Right cardiac atrium (tissue), 5 donors: ENCODE data around the gene TNFRSF8. TPM values are rescaled to one million over a fixed set of nuclear protein-coding genes. Genes with fewer than 3 reads are reported as not detected.

ENCODE experiments used
- ATAC-seq, 2 donors: fragments of 200-7000 bp; cut with Tn5 transposase; one replicate each; pipeline versions ENCODE4 v1.8.0 to v1.9.1; 2020; ENCODE audit warnings: moderate library complexity in 2 of 2, mild to moderate bottlenecking in 1 of 2
- DNase-seq, 3 donors: peaks; one replicate each; pipeline ENCODE4 v3.0.0-alpha.2; 2020
- H3K27ac ChIP-seq: one replicate; pipeline ENCODE4 v1.5.1; 2013; ENCODE audit warnings: mild to moderate bottlenecking, low read length, control low read depth, moderate library complexity
- H3K27me3 ChIP-seq: one replicate; pipeline ENCODE4 v1.6.1; 2013; ENCODE audit not compliant: control insufficient read depth, insufficient read depth
- H3K4me1 ChIP-seq: one replicate; pipeline ENCODE4 v1.6.1; 2013; ENCODE audit warnings: low read length; ENCODE audit not compliant: control insufficient read depth, insufficient read depth
- H3K4me3 ChIP-seq: one replicate; pipeline ENCODE4 v1.5.1; 2013; ENCODE audit warnings: low read length, control low read depth
- H3K9me3 ChIP-seq: one replicate; pipeline ENCODE4 v1.6.1; 2013; ENCODE audit warnings: low read length; ENCODE audit not compliant: control insufficient read depth
- WGBS: extraction: QIAGEN DNeasy Blood & Tissue Kit; methylation state at CpG from one replicate; pipeline ENCODE4 v1.1.7; 2013; 5-methylcytosine and 5-hydroxymethylcytosine counted together
- intact Hi-C, 4 donors: fragments of 100-400 bp; cut with DNase I; formaldehyde crosslinking; loops; one replicate each; pipeline versions ENCODE4 v1.11.0 to v1.14.0; 2022 to 2023
- polyA plus RNA-seq: library from polyadenylated mRNA; stranded (reverse); fragments of 200-250 nt; gene quantifications from one replicate; pipeline ENCODE4 v1.2.3, GENCODE V29; 2013
- total RNA-seq, 4 donors: library from RNA; stranded (reverse); fragmentation: NEBNext Ultra II Directional; extraction: Animal tissue kit (Norgen Biotek cat#: 25700); gene quantifications; one replicate each; pipeline ENCODE4 v1.2.1, GENCODE V29; 2021
- donor health status: healthy with polysubstance abuse.
- donor health status: DM: no; HTN: yes; CAD: no.
- donor health status: DM: no; HTN: no; CAD: no.
- donor health status: DM: no; HTN: yes; CAD: no; lungs with severe emphysema.
- donor health status: DM: yes; HTN: yes; CAD: no.

TNFRSF8 gene
- total and polyA plus RNA-seq, 5 donors: 1.5 to 4.3 (median 2.6) TPM

- whole genome bisulfite sequencing: 87% methylated on average over 7 of the region's 7 CpGs
- Histone ChIP-seq H3K4me1 (peaks cover 18% of the 10 kb centered on the region), H3K4me3 (no peak overlapping the region), H3K27ac (no peak overlapping the region), H3K27me3 (no peaks in the 10 kb centered on the region), H3K9me3 (no peaks in the 10 kb centered on the region)
- DNase-seq (peak in 1 of 3 donors; percentile 12), ATAC-seq (no peak)
- intact Hi-C loops: no loop called here
These were observed 89.2 kb downstream of the TNFRSF8 start for GRCh38 chr1:12152113-12152891.

- peak; percentile 78 to 83 for ATAC-seq
- peak; percentile 67 to 83 (median 77) for DNase-seq
- H3K4me1 ChIP-seq: peaks cover 14% of the 10 kb centered on the region
- H3K27me3 ChIP-seq: no peaks in the 10 kb centered on the region
- H3K27ac ChIP-seq: peak overlapping the region; percentile 86
- H3K9me3 ChIP-seq: no peaks in the 10 kb centered on the region
- intact Hi-C loops: no loop called here
- 56% methylated on average over 13 of the region's 13 CpGs for WGBS
- H3K4me3 ChIP-seq: no peak overlapping the region
These were observed 90.2 kb downstream of the TNFRSF8 start for GRCh38 chr1:12153181-12153785.

GRCh38 chr1:12155328-12155727, 92.2 kb downstream of the TNFRSF8 start:
- ATAC-seq: no peak
- Histone ChIP-seq H3K27ac (no peak overlapping the region), H3K4me1 (peaks cover 10% of the 10 kb centered on the region), H3K9me3 (no peaks in the 10 kb centered on the region), H3K27me3 (no peaks in the 10 kb centered on the region), H3K4me3 (no peak overlapping the region)
- no peak for DNase-seq
- intact Hi-C loops: no loop called here
- 97% methylated on average over 2 of the region's 2 CpGs for WGBS

GRCh38 chr1:12157366-12158231, 94.5 kb downstream of the TNFRSF8 start:
- H3K4me3 ChIP-seq: no peak overlapping the region
- H3K9me3 ChIP-seq: no peaks in the 10 kb centered on the region
- H3K4me1 ChIP-seq: peaks cover 16% of the 10 kb centered on the region
- ATAC-seq: no peak
- intact Hi-C loops: no loop called here
- no peak overlapping the region for H3K27ac ChIP-seq
- 67% methylated on average over 10 of the region's 10 CpGs for whole genome bisulfite sequencing
- H3K27me3 ChIP-seq: no peaks in the 10 kb centered on the region
- DNase-seq: peak in 2 of 3 donors; percentile 36 to 38

- WGBS: 72% methylated on average over 22 of the region's 22 CpGs
These were observed 95.4 kb downstream of the TNFRSF8 start for GRCh38 chr1:12158357-12159092.

GRCh38 chr1:12159816-12160215, 96.7 kb downstream of the TNFRSF8 start:
- intact Hi-C loops: no loop called here
- 87% methylated on average over 7 of the region's 7 CpGs for WGBS
- DNase-seq (peak in 2 of 3 donors; percentile 30 to 50), ATAC-seq (no peak)
- no peaks in the 10 kb centered on the region for H3K9me3 ChIP-seq
- peaks cover 15% of the 10 kb centered on the region for H3K4me1 ChIP-seq
- no peak overlapping the region for H3K4me3 ChIP-seq
- H3K27ac ChIP-seq: no peak overlapping the region
- H3K27me3 ChIP-seq: no peaks in the 10 kb centered on the region

More at GRCh38 chr1:12158357-12159092, 95.4 kb downstream of the TNFRSF8 start:
- H3K27ac ChIP-seq: no peak overlapping the region
- no peaks in the 10 kb centered on the region for H3K9me3 ChIP-seq
- intact Hi-C loops: no loop called here
- ATAC-seq (no peak), DNase-seq (peak in 2 of 3 donors; percentile 35 to 38)
- peaks cover 16% of the 10 kb centered on the region for H3K4me1 ChIP-seq
- H3K4me3 ChIP-seq: no peak overlapping the region
- no peaks in the 10 kb centered on the region for H3K27me3 ChIP-seq

GRCh38 chr1:12161324-12161661, 98.2 kb downstream of the TNFRSF8 start:
- 76% methylated on average over 2 of the region's 2 CpGs for WGBS
- peaks cover 15% of the 10 kb centered on the region for H3K4me1 ChIP-seq
- peak in 1 of 2 donors; percentile 3 for ATAC-seq

GRCh38 chr1:12161662-12162458, 98.8 kb downstream of the TNFRSF8 start:
- no peaks in the 10 kb centered on the region for H3K9me3 ChIP-seq
- ATAC-seq (peak; percentile 93 to 96), DNase-seq (peak; percentile 96 to 98 (median 96))
- H3K4me1 ChIP-seq: peaks cover 15% of the 10 kb centered on the region
- H3K4me3 ChIP-seq: no peak overlapping the region
- 16% methylated on average over 9 of the region's 9 CpGs for WGBS
- H3K27ac ChIP-seq: peak overlapping the region; percentile 63
- intact Hi-C loops: no loop called here
- H3K27me3 ChIP-seq: no peaks in the 10 kb centered on the region

More at GRCh38 chr1:12161324-12161661, 98.2 kb downstream of the TNFRSF8 start:
- no peaks in the 10 kb centered on the region for H3K27me3 ChIP-seq
- H3K4me3 ChIP-seq: no peak overlapping the region
- H3K27ac ChIP-seq: peak overlapping the region; percentile 50
- no peaks in the 10 kb centered on the region for H3K9me3 ChIP-seq
- DNase-seq: peak in 2 of 3 donors; percentile 37 to 45
- intact Hi-C loops: no loop called here

- H3K9me3 ChIP-seq: no peaks in the 10 kb centered on the region
- WGBS: 87% methylated on average over 11 of the region's 11 CpGs
- no peaks in the 10 kb centered on the region for H3K27me3 ChIP-seq
- intact Hi-C loops: no loop called here
- no peak overlapping the region for H3K4me3 ChIP-seq
- DNase-seq (peak in 1 of 3 donors; percentile 6), ATAC-seq (no peak)
- H3K27ac ChIP-seq: peak overlapping the region; percentile 63
- H3K4me1 ChIP-seq: peaks cover 15% of the 10 kb centered on the region
These were observed 99.5 kb downstream of the TNFRSF8 start for GRCh38 chr1:12162459-12163137.
